ENCODE results near the gene ARHGAP8.

DNA sequence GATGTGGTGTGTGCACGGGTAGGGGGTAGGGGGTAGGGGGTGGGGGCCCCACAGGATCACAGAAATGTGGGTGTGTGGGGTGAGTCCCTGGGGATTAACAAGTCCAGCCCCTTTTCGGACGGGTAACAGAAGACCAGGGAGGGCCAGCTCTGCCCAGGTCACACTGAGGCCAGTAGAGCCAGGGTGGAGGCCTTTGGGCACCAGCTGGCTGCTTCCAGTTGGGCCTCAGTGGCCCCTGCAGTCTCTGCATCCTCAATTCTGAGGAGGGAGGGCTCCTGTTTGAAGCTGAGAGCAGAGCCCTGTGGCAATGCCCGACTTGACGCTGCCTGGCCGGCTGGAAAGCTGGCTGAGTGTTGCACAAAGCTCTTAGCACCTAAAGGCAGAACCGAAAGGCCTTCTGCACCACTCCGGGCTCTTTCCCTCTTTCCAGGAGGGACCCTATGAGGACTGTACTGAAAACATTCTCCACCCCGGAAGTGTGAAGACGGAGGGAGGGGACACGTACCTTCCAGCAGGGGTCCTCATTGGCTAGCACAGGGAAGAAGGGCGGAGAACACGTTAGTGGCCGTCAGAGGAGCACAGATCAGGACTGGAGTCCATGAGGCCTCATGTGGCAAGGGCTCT is 137.0 kb downstream of the ARHGAP8 start:
- TF ChIP-seq, protein P1, sequence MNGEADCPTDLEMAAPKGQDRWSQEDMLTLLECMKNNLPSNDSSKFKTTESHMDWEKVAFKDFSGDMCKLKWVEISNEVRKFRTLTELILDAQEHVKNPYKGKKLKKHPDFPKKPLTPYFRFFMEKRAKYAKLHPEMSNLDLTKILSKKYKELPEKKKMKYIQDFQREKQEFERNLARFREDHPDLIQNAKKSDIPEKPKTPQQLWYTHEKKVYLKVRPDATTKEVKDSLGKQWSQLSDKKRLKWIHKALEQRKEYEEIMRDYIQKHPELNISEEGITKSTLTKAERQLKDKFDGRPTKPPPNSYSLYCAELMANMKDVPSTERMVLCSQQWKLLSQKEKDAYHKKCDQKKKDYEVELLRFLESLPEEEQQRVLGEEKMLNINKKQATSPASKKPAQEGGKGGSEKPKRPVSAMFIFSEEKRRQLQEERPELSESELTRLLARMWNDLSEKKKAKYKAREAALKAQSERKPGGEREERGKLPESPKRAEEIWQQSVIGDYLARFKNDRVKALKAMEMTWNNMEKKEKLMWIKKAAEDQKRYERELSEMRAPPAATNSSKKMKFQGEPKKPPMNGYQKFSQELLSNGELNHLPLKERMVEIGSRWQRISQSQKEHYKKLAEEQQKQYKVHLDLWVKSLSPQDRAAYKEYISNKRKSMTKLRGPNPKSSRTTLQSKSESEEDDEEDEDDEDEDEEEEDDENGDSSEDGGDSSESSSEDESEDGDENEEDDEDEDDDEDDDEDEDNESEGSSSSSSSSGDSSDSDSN (CRISPR knock-in tag; IDR thresholded peaks at IDR 0.05): no peak
- TF ChIP-seq ZNF296 (CRISPR knock-in tag; conservative IDR thresholded peaks at IDR 0.05): no peak
- no peak for TF ChIP-seq FOXK2 (IDR thresholded peaks at IDR 0.05)
- TF ChIP-seq SRSF1 (optimal IDR thresholded peaks at IDR 0.05; ENCODE audit: low read depth, low read length): no peak
- TF ChIP-seq SOX6 (IDR thresholded peaks at IDR 0.05): no peak
- TF ChIP-seq SOX6 (CRISPR knock-in tag; IDR thresholded peaks at IDR 0.05): no peak
